OCI-LY7 (cell line): ENCODE measurements around the gene CFAP161.
"Not testable (repeated sequence)": the region's sequence is repeated elsewhere in the genome, so short reads cannot be mapped to it uniquely, and the experiment has no call there.

Source experiments
- EZH2phosphoT487 ChIP-seq: fragments of 200-600 bp; sonication (generic); IDR thresholded peaks from 2 replicates; pipeline ENCODE4 v1.6.1; 2018; ENCODE audit warnings: low read depth, borderline replicate concordance, mild to moderate bottlenecking, mixed run types, antibody characterized with exemption, low read length, moderate library complexity, mixed read lengths
- TF ChIP-seq, protein P1 (sequence below): fragments of 200-600 bp; sonication (generic); conservative IDR thresholded peaks from 2 replicates; pipeline ENCODE4 v1.5.1; 2014; ENCODE audit warnings: mild to moderate bottlenecking, antibody characterized with exemption, low read length, moderate library complexity, mixed read lengths

DNA sequence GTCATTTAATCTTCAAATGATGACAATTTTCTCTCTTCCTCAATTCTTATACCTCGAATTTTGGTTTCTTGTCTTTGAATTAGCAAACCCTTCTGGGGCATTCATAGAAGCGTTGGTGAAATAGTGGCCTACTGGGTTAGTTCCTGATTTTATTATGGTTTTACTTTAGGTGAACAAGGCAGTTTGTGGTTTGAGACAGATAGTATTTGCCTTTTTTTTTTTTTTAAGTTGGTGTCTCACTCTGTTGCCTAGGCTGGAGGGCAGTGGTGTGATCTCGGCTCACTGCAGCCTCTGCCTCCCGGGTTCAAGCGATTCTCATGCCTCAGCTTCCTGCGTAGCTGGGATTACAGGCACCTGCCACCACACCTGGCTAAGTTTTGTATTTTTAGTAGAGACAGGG lies 7.4 kb downstream of the CFAP161 start:
- TF ChIP-seq, protein P1, sequence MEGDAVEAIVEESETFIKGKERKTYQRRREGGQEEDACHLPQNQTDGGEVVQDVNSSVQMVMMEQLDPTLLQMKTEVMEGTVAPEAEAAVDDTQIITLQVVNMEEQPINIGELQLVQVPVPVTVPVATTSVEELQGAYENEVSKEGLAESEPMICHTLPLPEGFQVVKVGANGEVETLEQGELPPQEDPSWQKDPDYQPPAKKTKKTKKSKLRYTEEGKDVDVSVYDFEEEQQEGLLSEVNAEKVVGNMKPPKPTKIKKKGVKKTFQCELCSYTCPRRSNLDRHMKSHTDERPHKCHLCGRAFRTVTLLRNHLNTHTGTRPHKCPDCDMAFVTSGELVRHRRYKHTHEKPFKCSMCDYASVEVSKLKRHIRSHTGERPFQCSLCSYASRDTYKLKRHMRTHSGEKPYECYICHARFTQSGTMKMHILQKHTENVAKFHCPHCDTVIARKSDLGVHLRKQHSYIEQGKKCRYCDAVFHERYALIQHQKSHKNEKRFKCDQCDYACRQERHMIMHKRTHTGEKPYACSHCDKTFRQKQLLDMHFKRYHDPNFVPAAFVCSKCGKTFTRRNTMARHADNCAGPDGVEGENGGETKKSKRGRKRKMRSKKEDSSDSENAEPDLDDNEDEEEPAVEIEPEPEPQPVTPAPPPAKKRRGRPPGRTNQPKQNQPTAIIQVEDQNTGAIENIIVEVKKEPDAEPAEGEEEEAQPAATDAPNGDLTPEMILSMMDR: not testable (repeated sequence)
- TF ChIP-seq EZH2phosphoT487: not testable (repeated sequence)
